Measurements from ENCODE around the gene CAMK1D.
A peak's percentile ranks its signal among the peaks of the same experiment; 100 is the strongest.

Gene CAMK1D

GRCh38 chr10:12337453-12338372 lies 11.6 kb upstream of the CAMK1D start:
- H3K4me3 ChIP-seq = no peak overlapping the region
- peak overlapping the region in 8 of 11 experiments; percentile 20 to 56 (median 35); a peak in 13 of 22 replicates for H3K4me2 ChIP-seq
- H3K9ac ChIP-seq = no peak overlapping the region

GRCh38 chr10:12338981-12339380 lies 10.4 kb upstream of the CAMK1D start:
- H4K20me1 ChIP-seq = no peaks in the 10 kb centered on the region
- no peaks in the 10 kb centered on the region for H3K27me3 ChIP-seq
- no peaks in the 10 kb centered on the region for H3K36me3 ChIP-seq
- no peak overlapping the region for H3K4me2 ChIP-seq
- no peak overlapping the region for H3K4me3 ChIP-seq
- H3K9me3 ChIP-seq (replicated peaks in 1 of 11) = no peaks in the 10 kb centered on the region
- H3K9ac ChIP-seq = no peak overlapping the region
- H3K4me1 ChIP-seq = peaks cover 26 to 51% (median 43%) of the 10 kb centered on the region in 10 experiments
- H3K27ac ChIP-seq = no peak overlapping the region
- TF ChIP-seq Cebpa-rat (IDR thresholded peaks at IDR 0.05) = no peak

More at GRCh38 chr10:12337453-12338372, 11.6 kb upstream of the CAMK1D start:
- no peak for TF ChIP-seq Cebpa-rat (IDR thresholded peaks at IDR 0.05)
- H3K36me3 ChIP-seq = no peaks in the 10 kb centered on the region
- no peak overlapping the region for H3K27ac ChIP-seq
- H3K4me1 ChIP-seq = peaks cover 38 to 64% (median 56%) of the 10 kb centered on the region in 10 experiments
- H3K9me3 ChIP-seq (replicated peaks in 1 of 11) = no peaks in the 10 kb centered on the region
- no peaks in the 10 kb centered on the region for H4K20me1 ChIP-seq
- no peaks in the 10 kb centered on the region for H3K27me3 ChIP-seq

GRCh38 chr10:12340371-12340770 lies 9.0 kb upstream of the CAMK1D start:
- no peak overlapping the region for H3K9ac ChIP-seq
- no peak overlapping the region for H3K27ac ChIP-seq
- no peak for TF ChIP-seq Cebpa-rat (IDR thresholded peaks at IDR 0.05)
- H3K9me3 ChIP-seq (replicated peaks in 1 of 11) = no peaks in the 10 kb centered on the region
- no peaks in the 10 kb centered on the region for H3K36me3 ChIP-seq
- H3K4me2 ChIP-seq = peak overlapping the region; percentile 53 to 86 (median 73)
- peaks cover 30 to 46% (median 40%) of the 10 kb centered on the region in 10 experiments for H3K4me1 ChIP-seq
- H3K4me3 ChIP-seq = no peak overlapping the region
- no peaks in the 10 kb centered on the region for H3K27me3 ChIP-seq
- H4K20me1 ChIP-seq = no peaks in the 10 kb centered on the region

GRCh38 chr10:12340937-12341336 lies 8.4 kb upstream of the CAMK1D start:
- Histone ChIP-seq H3K4me1 (peaks cover 30 to 50% (median 41%) of the 10 kb centered on the region in 10 experiments), H3K4me2 (peak overlapping the region; percentile 53 to 86 (median 73)), H4K20me1 (no peaks in the 10 kb centered on the region), H3K9ac (no peak overlapping the region; a peak in 1 of 22 replicates), H3K27me3 (no peaks in the 10 kb centered on the region), H3K4me3 (no peak overlapping the region), H3K36me3 (no peaks in the 10 kb centered on the region), H3K27ac (no peak overlapping the region), H3K9me3 (replicated peaks in 1 of 11) (no peaks in the 10 kb centered on the region)
- no peak for TF ChIP-seq Cebpa-rat (IDR thresholded peaks at IDR 0.05)

- TF ChIP-seq Cebpa-rat (IDR thresholded peaks at IDR 0.05) = no peak
- H3K4me1 ChIP-seq = peaks cover 30 to 52% (median 41%) of the 10 kb centered on the region in 10 experiments
- H4K20me1 ChIP-seq = no peaks in the 10 kb centered on the region
- H3K9me3 ChIP-seq (replicated peaks in 1 of 11) = no peaks in the 10 kb centered on the region
- H3K4me2 ChIP-seq = peak overlapping the region; percentile 53 to 86 (median 73); a peak in 21 of 22 replicates
- H3K36me3 ChIP-seq = no peaks in the 10 kb centered on the region
- H3K9ac ChIP-seq = no peak overlapping the region; a peak in 1 of 22 replicates
- no peak overlapping the region for H3K4me3 ChIP-seq
- H3K27ac ChIP-seq = no peak overlapping the region
- no peaks in the 10 kb centered on the region for H3K27me3 ChIP-seq
These were observed 7.8 kb upstream of the CAMK1D start for GRCh38 chr10:12341526-12341925.

GRCh38 chr10:12344375-12345110 lies 4.8 kb upstream of the CAMK1D start:
- H3K4me3 ChIP-seq = no peak overlapping the region
- H3K27ac ChIP-seq = no peak overlapping the region; a peak in 1 of 22 replicates
- H3K4me2 ChIP-seq = peak overlapping the region in 3 of 11 experiments; percentile 29 to 69 (median 56); a peak in 6 of 22 replicates
- no peaks in the 10 kb centered on the region for H4K20me1 ChIP-seq
- TF ChIP-seq Cebpa-rat (IDR thresholded peaks at IDR 0.05) = no peak
- H3K9me3 ChIP-seq (replicated peaks in 1 of 11) = no peaks in the 10 kb centered on the region
- no peaks in the 10 kb centered on the region for H3K36me3 ChIP-seq
- H3K27me3 ChIP-seq = peaks cover 0 to 14% (median 4%) of the 10 kb centered on the region in 11 experiments; a peak in 9 of 22 replicates
- no peak overlapping the region for H3K9ac ChIP-seq
- H3K4me1 ChIP-seq = peaks cover 33 to 53% (median 43%) of the 10 kb centered on the region in 10 experiments

- no peak for TF ChIP-seq Cebpa-rat (IDR thresholded peaks at IDR 0.05)
- Histone ChIP-seq H3K4me1 (peaks cover 24 to 42% (median 35%) of the 10 kb centered on the region in 10 experiments), H3K36me3 (no peaks in the 10 kb centered on the region), H3K27ac (no peak overlapping the region), H4K20me1 (peaks cover 0 to 12% (median 10%) of the 10 kb centered on the region in 11 experiments; a peak in 16 of 22 replicates), H3K4me3 (no peak overlapping the region), H3K9ac (no peak overlapping the region), H3K27me3 (peaks cover 0 to 15% (median 4%) of the 10 kb centered on the region in 11 experiments; a peak in 9 of 22 replicates), H3K9me3 (replicated peaks in 1 of 11) (no peaks in the 10 kb centered on the region), H3K4me2 (no peak overlapping the region; a peak in 1 of 22 replicates)
These were observed 2.6 kb upstream of the CAMK1D start for GRCh38 chr10:12346707-12347106.

- H3K27ac ChIP-seq = peak overlapping the region; percentile 19 to 97 (median 90); a peak in 21 of 22 replicates
- peak overlapping the region; percentile 86 to 96 (median 92) for H3K4me3 ChIP-seq
- peak overlapping the region; percentile 89 to 99 (median 97) for H3K4me2 ChIP-seq
- H3K36me3 ChIP-seq = no peaks in the 10 kb centered on the region
- TF ChIP-seq Cebpa-rat (IDR thresholded peaks at IDR 0.05) = no peak
- peak overlapping the region; percentile 68 to 95 (median 91) for H3K9ac ChIP-seq
- H3K9me3 ChIP-seq (replicated peaks in 1 of 11) = no peaks in the 10 kb centered on the region
- peaks cover 7 to 29% (median 22%) of the 10 kb centered on the region in 11 experiments; a peak in 18 of 22 replicates for H4K20me1 ChIP-seq
- peaks cover 0 to 15% (median 4%) of the 10 kb centered on the region in 11 experiments; a peak in 9 of 22 replicates for H3K27me3 ChIP-seq
- H3K4me1 ChIP-seq = peaks cover 27 to 47% (median 38%) of the 10 kb centered on the region in 10 experiments
These were observed 965 bp upstream of the CAMK1D start for GRCh38 chr10:12348294-12348869.
